DND-41 (cell line): ENCODE results near the gene RBM42.

Experiments used
- ATAC-seq: fragments of 200-7000 bp; cut with Tn5 transposase; 3 replicates; pipeline ENCODE4 v1.9.1; 2021; ENCODE audit warnings: low read depth; ENCODE audit not compliant: insufficient read depth
- DNase-seq: peaks from one replicate; pipeline ENCODE4 v3.0.0-alpha.2; 2020
- H2AFZ ChIP-seq: 2 replicates; pipeline ENCODE4 v1.6.0; 2012; ENCODE audit warnings: low read depth, low read length
- H3K27ac ChIP-seq: 2 replicates; pipeline ENCODE4 v1.5.1; 2012; ENCODE audit warnings: low read length, inconsistent platforms
- H3K27me3 ChIP-seq: fragments of 200-600 bp; sonication (generic); 2 replicates; pipeline ENCODE4 v1.6.0; 2012; ENCODE audit warnings: low read length, mild to moderate bottlenecking, inconsistent platforms; ENCODE audit not compliant: insufficient read depth, poor library complexity
- H3K36me3 ChIP-seq: 2 replicates; pipeline ENCODE4 v1.5.1; 2012; ENCODE audit warnings: low read length, inconsistent platforms; ENCODE audit not compliant: insufficient read depth
- H3K4me1 ChIP-seq: 2 replicates; pipeline ENCODE4 v1.5.1; 2012; ENCODE audit warnings: mild to moderate bottlenecking, low read length; ENCODE audit not compliant: insufficient read depth
- H3K4me2 ChIP-seq: 2 replicates; pipeline ENCODE4 v1.6.0; 2012; ENCODE audit warnings: mild to moderate bottlenecking, moderate library complexity, low read length, inconsistent platforms; ENCODE audit not compliant: insufficient read depth
- H3K4me3 ChIP-seq, 2 experiments: fragments of 200-600 bp in 1 of 2; shearing (Covaris generic) in 1 of 2; 2 replicates each; pipeline ENCODE4 v1.5.1; 2012 to 2016; ENCODE audit warnings: inconsistent platforms in 2 of 2, low read length in 2 of 2, mild to moderate bottlenecking in 2 of 2, low read depth in 1 of 2, moderate library complexity in 1 of 2
- H3K79me2 ChIP-seq: 2 replicates; pipeline ENCODE4 v1.6.0; 2012; ENCODE audit warnings: low read length, inconsistent platforms; ENCODE audit not compliant: insufficient read depth
- H3K9ac ChIP-seq: 2 replicates; pipeline ENCODE4 v1.6.0; 2012; ENCODE audit warnings: low read depth, mild to moderate bottlenecking, inconsistent platforms, low read length, moderate library complexity
- H3K9me3 ChIP-seq: 2 replicates; pipeline ENCODE4 v1.5.1; 2012; ENCODE audit warnings: low read length, moderate library complexity, mild to moderate bottlenecking, inconsistent platforms; ENCODE audit not compliant: insufficient read depth, severe bottlenecking
- H4K20me1 ChIP-seq: 2 replicates; pipeline ENCODE4 v1.6.0; 2012; ENCODE audit warnings: low read length; ENCODE audit not compliant: insufficient read depth
- EZH2 ChIP-seq: IDR thresholded peaks from 3 replicates; pipeline ENCODE4 v1.6.1; 2012; ENCODE audit warnings: borderline replicate concordance, low read depth, mild to moderate bottlenecking, moderate library complexity, low read length, inconsistent platforms; ENCODE audit not compliant: severe bottlenecking
- TF ChIP-seq, protein P1 (sequence below): IDR thresholded peaks from 2 replicates; pipeline ENCODE4 v1.5.1; 2012; ENCODE audit warnings: borderline replicate concordance, low read length, moderate library complexity, mild to moderate bottlenecking; ENCODE audit not compliant: poor library complexity, severe bottlenecking; ENCODE audit errors: extremely low read depth

RBM42 gene, protein sequence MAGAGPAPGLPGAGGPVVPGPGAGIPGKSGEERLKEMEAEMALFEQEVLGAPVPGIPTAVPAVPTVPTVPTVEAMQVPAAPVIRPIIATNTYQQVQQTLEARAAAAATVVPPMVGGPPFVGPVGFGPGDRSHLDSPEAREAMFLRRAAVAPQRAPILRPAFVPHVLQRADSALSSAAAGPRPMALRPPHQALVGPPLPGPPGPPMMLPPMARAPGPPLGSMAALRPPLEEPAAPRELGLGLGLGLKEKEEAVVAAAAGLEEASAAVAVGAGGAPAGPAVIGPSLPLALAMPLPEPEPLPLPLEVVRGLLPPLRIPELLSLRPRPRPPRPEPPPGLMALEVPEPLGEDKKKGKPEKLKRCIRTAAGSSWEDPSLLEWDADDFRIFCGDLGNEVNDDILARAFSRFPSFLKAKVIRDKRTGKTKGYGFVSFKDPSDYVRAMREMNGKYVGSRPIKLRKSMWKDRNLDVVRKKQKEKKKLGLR

DNA sequence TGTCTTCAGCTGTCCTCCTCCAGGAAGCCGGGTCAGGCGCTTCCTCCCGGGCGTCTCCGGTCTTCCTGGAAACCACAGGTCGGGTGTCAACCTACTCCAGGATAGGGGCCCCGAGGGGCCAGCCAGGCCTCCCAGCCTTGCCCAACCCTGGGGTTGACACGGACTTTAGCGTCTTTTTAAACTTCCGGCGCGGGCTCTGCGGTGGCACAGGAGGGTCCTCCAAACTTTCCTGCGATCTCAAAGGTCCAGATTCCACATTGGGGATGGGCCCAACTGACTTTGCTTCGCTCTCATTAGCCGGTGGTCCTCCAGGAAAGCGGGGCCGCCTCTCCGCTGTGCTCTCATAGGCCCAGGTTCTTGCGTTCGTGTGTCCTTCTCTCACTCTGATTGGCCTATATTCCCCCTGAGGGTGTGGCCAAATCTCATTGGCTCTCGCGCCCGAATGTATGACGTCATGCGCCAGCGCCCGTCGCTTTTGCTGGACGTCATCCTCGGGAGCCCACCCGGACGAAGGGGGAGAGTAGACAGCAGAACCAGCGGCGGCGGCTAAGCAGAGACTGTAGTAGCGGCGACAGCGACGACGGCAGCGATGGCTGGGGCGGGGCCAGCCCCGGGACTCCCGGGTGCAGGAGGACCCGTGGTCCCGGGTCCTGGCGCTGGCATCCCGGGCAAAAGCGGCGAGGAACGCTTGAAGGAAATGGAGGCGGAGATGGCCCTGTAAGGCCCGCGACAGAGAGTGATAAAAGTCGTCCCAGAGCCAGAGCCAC is at the start of gene RBM42:
RBM42 (plus strand) TSS at position 472 of the 767 bp plus-strand sequence; CDS start at position 590, 118 bp downstream.
- Histone ChIP-seq H2AFZ (peak within 1 kb of the TSS; percentile 72), H3K27ac (peak within 1 kb of the TSS; percentile 81), H3K9ac (peak within 1 kb of the TSS; percentile 77), H4K20me1 (no peaks in the 10 kb centered on the region; the same call in 1 of the 2 replicates), H3K36me3 (peaks cover 36% of the 10 kb centered on the region), H3K4me2 (peak within 1 kb of the TSS; percentile 91), H3K4me3 (peak within 1 kb of the TSS; percentile 81 to 86), H3K79me2 (peaks cover 13% of the 10 kb centered on the region), H3K27me3 (no peaks in the 10 kb centered on the region), H3K4me1 (peaks cover 27% of the 10 kb centered on the region), H3K9me3 (no peaks in the 10 kb centered on the region)
- ATAC-seq: peak; percentile 100
- peak; percentile 99 for DNase-seq
- TF ChIP-seq EZH2: no peak
- TF ChIP-seq, protein P1, sequence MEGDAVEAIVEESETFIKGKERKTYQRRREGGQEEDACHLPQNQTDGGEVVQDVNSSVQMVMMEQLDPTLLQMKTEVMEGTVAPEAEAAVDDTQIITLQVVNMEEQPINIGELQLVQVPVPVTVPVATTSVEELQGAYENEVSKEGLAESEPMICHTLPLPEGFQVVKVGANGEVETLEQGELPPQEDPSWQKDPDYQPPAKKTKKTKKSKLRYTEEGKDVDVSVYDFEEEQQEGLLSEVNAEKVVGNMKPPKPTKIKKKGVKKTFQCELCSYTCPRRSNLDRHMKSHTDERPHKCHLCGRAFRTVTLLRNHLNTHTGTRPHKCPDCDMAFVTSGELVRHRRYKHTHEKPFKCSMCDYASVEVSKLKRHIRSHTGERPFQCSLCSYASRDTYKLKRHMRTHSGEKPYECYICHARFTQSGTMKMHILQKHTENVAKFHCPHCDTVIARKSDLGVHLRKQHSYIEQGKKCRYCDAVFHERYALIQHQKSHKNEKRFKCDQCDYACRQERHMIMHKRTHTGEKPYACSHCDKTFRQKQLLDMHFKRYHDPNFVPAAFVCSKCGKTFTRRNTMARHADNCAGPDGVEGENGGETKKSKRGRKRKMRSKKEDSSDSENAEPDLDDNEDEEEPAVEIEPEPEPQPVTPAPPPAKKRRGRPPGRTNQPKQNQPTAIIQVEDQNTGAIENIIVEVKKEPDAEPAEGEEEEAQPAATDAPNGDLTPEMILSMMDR: no peak

DNA sequence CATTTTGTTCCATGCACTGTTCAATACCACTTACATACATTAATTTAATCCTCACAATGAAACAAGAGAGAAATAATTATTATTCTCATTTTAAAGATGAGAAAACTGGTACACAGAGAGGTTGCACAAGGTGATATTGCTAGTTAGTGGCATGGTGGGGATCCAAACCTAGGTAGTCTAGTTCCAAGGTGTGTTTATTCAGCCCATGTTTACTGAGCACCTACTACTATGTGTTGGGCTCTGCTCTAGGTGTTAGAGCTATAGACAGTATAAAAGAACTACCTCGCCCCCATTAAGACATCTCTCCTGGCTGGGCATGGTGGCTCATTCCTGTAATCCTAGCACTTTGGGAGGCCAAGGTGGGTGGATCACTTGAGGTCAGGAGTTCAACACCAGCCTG is 46.1 kb upstream of the RBM42 start:
- no peaks in the 10 kb centered on the region for H3K27me3 ChIP-seq
- no peak for TF ChIP-seq EZH2
- TF ChIP-seq, protein P1: no peak
- no peak overlapping the region for H3K9ac ChIP-seq
- no peaks in the 10 kb centered on the region for H3K79me2 ChIP-seq
- no peak overlapping the region for H2AFZ ChIP-seq
- ATAC-seq (no peak), DNase-seq (no peak)
- H3K36me3 ChIP-seq: no peaks in the 10 kb centered on the region
- no peak overlapping the region for H3K27ac ChIP-seq
- no peak overlapping the region for H3K4me2 ChIP-seq
- H3K9me3 ChIP-seq: no peaks in the 10 kb centered on the region
- no peak overlapping the region for H3K4me3 ChIP-seq
- H4K20me1 ChIP-seq: no peaks in the 10 kb centered on the region
- no peaks in the 10 kb centered on the region for H3K4me1 ChIP-seq

DNA sequence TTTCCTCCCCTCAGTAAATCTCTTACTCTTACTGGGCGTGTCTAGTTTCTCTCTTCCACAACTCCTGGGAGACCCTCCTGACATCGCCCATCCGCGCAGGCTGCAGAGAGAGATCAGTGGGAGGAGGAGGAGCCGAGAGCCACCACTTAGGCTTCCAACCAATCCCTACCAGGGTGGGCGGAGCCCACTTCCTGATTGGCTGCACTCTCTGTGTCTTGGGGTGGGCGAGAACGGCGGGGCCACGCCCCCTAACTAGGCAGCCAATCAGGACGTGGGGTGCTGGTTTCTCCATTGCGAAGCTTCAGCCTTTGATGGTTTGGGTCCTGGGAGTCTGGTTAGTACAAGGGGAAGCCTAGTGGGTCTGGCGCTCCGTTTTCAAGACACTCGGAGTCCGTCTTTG is 43.0 kb upstream of the RBM42 start, which contains the start of gene PMIS2:
PMIS2 (plus strand) TSS at position 326 of the 400 bp plus-strand sequence. CDS start 87 bp downstream, outside the sequence.
- ATAC-seq (peak; percentile 68), DNase-seq (peak; percentile 42)
- Histone ChIP-seq H3K4me3 (no peak within 1 kb of the TSS), H3K36me3 (no peaks in the 10 kb centered on the region), H3K4me2 (no peak within 1 kb of the TSS), H3K9ac (no peak within 1 kb of the TSS), H3K27me3 (no peaks in the 10 kb centered on the region), H3K27ac (no peak within 1 kb of the TSS), H3K4me1 (no peaks in the 10 kb centered on the region), H2AFZ (no peak within 1 kb of the TSS), H4K20me1 (no peaks in the 10 kb centered on the region), H3K9me3 (no peaks in the 10 kb centered on the region), H3K79me2 (no peaks in the 10 kb centered on the region)
- TF ChIP-seq, protein P1: no peak
- TF ChIP-seq EZH2: no peak
